ENCODE measurements around the gene TMC4.

DNA sequence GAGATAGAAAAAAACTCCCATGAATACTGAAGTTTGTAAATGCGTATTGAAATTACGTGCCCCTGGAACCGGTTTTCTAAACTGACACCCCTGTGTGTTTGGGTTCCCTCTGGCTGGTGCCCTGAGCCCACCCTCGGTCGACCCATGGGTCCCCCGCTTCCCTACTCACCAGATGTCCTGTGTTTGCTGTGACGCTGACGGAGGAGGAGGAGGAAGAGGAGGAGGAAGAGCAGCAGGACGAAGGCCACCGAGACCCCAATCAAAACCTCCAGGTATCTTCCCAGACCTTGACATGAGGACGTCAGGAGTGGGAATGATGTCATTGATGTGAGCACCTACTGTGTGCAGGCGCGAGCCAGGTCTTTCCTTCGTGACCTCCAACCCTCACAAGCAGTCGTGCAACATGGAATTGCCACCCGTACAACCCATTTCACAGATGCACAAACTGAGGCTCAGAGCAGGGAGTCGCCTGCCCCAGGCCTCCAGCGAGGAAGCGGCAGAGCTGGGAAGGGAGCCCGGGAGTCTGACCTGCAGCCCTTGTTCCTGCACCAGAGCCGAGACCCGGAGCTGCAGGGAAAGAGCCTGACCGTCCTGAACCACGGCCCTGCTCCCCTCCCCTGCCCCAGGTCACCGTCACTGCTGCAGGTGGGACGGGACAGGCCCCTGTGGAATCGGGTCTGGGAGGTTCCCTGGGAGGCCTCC lies 46.2 kb upstream of the TMC4 start:
- TF ChIP-seq, protein P1, sequence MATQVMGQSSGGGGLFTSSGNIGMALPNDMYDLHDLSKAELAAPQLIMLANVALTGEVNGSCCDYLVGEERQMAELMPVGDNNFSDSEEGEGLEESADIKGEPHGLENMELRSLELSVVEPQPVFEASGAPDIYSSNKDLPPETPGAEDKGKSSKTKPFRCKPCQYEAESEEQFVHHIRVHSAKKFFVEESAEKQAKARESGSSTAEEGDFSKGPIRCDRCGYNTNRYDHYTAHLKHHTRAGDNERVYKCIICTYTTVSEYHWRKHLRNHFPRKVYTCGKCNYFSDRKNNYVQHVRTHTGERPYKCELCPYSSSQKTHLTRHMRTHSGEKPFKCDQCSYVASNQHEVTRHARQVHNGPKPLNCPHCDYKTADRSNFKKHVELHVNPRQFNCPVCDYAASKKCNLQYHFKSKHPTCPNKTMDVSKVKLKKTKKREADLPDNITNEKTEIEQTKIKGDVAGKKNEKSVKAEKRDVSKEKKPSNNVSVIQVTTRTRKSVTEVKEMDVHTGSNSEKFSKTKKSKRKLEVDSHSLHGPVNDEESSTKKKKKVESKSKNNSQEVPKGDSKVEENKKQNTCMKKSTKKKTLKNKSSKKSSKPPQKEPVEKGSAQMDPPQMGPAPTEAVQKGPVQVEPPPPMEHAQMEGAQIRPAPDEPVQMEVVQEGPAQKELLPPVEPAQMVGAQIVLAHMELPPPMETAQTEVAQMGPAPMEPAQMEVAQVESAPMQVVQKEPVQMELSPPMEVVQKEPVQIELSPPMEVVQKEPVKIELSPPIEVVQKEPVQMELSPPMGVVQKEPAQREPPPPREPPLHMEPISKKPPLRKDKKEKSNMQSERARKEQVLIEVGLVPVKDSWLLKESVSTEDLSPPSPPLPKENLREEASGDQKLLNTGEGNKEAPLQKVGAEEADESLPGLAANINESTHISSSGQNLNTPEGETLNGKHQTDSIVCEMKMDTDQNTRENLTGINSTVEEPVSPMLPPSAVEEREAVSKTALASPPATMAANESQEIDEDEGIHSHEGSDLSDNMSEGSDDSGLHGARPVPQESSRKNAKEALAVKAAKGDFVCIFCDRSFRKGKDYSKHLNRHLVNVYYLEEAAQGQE (IDR thresholded peaks at IDR 0.05; ENCODE audit: low read depth) = no peak
- TF ChIP-seq ZBTB7A (IDR thresholded peaks at IDR 0.05; ENCODE audit: low read depth) = no peak
- TF ChIP-seq RAD21 (IDR thresholded peaks at IDR 0.05; ENCODE audit: low read depth) = no peak
- no peak for TF ChIP-seq TCF12 (IDR thresholded peaks at IDR 0.05; ENCODE audit: low read depth)
- TF ChIP-seq CEBPB (IDR thresholded peaks at IDR 0.05) = no peak
- no peak for TF ChIP-seq TAF1 (IDR thresholded peaks at IDR 0.05; ENCODE audit: low read depth)

Measured in Ishikawa (cell line).